ENCODE data around the gene PDE6B.

The PDE6B gene

GRCh38 chr4:680928-681645 lies 55.7 kb downstream of the PDE6B start:
- TF ChIP-seq, protein P1, sequence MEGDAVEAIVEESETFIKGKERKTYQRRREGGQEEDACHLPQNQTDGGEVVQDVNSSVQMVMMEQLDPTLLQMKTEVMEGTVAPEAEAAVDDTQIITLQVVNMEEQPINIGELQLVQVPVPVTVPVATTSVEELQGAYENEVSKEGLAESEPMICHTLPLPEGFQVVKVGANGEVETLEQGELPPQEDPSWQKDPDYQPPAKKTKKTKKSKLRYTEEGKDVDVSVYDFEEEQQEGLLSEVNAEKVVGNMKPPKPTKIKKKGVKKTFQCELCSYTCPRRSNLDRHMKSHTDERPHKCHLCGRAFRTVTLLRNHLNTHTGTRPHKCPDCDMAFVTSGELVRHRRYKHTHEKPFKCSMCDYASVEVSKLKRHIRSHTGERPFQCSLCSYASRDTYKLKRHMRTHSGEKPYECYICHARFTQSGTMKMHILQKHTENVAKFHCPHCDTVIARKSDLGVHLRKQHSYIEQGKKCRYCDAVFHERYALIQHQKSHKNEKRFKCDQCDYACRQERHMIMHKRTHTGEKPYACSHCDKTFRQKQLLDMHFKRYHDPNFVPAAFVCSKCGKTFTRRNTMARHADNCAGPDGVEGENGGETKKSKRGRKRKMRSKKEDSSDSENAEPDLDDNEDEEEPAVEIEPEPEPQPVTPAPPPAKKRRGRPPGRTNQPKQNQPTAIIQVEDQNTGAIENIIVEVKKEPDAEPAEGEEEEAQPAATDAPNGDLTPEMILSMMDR (IDR thresholded peaks at IDR 0.05), result no peak

- TF ChIP-seq, protein P1 (IDR thresholded peaks at IDR 0.05), result no peak
These were observed 56.5 kb downstream of the PDE6B start for GRCh38 chr4:681736-682451.

GRCh38 chr4:682490-683172 lies 57.3 kb downstream of the PDE6B start:
- TF ChIP-seq, protein P1 (IDR thresholded peaks at IDR 0.05), result no peak

- TF ChIP-seq, protein P1 (IDR thresholded peaks at IDR 0.05), result no peak
These were observed 58.0 kb downstream of the PDE6B start for GRCh38 chr4:683247-683897.

GRCh38 chr4:683982-684622 lies 58.7 kb downstream of the PDE6B start:
- TF ChIP-seq, protein P1 (IDR thresholded peaks at IDR 0.05), result peak; percentile 72

DNA sequence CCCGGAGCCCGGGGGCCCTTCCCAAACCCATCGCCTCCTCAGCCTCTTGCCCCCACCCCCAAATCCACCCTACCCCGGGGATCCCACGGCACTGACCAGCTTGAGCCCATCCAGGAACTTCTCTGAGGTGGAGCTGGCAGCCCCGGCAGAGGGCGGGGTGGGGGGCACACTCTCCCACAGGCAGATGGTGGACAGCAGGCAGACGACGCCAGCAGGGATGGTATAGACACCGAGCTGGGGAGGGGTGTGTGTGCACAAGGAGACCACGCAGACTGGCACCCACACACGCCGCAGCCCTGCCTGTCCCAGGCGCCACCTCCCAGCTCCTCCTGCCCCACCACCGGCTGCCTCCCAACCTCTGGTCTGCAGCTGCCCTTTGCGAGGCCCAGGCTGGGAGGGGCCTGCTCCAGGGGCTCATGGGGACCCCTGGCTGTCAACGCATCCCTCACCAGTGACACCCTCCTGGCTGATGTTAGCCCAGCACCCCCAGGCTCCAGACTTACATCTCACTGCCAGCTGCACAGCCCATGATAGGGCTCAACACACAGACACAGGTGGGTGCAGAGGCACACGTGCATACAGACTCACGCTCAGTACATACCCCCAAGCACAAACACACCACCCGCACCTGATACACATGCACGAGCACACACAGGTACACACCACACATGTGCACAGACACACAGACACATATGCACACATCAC lies 59.4 kb downstream of the PDE6B start:
- TF ChIP-seq, protein P1 (IDR thresholded peaks at IDR 0.05), result no peak

Data from LNCAP (cell line).